NB4 (cell line): ENCODE results near the gene ADSL.

Experiments
- DNase-seq: peaks from one replicate; pipeline ENCODE4 v3.0.0; 2010; ENCODE audit warnings: low read depth
- H3K4me3 ChIP-seq: one replicate; pipeline ENCODE4 v1.5.1; 2011; ENCODE audit warnings: mild to moderate bottlenecking, low read depth, low read length, moderate library complexity
- MYC ChIP-seq: IDR thresholded peaks from 2 replicates; pipeline ENCODE4 v1.6.1; 2011; ENCODE audit warnings: low read depth, low read length
- POLR2A ChIP-seq: IDR thresholded peaks from 2 replicates; pipeline ENCODE4 v1.6.1; 2011; ENCODE audit warnings: mild to moderate bottlenecking; ENCODE audit not compliant: insufficient read length; ENCODE audit errors: extremely low read depth
- TF ChIP-seq, protein P1 (sequence below): IDR thresholded peaks from one replicate; pipeline ENCODE4 v1.5.1; 2012; ENCODE audit warnings: low read depth, low read length
- TF ChIP-seq, protein P2 (sequence below): IDR thresholded peaks from 2 replicates; pipeline ENCODE4 v1.6.1; 2011; ENCODE audit warnings: low read depth, low read length

ADSL gene

DNA sequence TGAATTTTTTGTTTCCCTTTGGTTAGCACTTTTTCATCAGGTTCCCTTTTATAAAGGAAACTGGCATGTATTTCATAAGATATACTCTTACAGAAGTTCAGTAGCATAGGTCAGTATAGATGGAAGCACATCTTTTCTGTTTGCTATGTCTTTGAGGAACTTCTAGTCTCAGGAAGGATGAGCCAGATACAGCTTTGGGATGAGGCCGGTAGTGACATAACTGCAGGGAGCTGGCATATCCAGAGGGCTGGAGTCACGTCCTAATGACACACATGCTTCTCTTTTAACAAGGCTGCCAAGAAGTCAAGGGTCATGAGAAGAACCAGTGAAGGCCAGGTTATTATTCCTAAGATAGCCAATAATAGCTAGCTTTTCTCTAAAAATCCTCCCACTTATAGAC is 33.3 kb upstream of the ADSL start:
- no peak for DNase-seq
- H3K4me3 ChIP-seq, result no peak overlapping the region
- TF ChIP-seq MYC (no peak), POLR2A (no peak)
- TF ChIP-seq, protein P1, sequence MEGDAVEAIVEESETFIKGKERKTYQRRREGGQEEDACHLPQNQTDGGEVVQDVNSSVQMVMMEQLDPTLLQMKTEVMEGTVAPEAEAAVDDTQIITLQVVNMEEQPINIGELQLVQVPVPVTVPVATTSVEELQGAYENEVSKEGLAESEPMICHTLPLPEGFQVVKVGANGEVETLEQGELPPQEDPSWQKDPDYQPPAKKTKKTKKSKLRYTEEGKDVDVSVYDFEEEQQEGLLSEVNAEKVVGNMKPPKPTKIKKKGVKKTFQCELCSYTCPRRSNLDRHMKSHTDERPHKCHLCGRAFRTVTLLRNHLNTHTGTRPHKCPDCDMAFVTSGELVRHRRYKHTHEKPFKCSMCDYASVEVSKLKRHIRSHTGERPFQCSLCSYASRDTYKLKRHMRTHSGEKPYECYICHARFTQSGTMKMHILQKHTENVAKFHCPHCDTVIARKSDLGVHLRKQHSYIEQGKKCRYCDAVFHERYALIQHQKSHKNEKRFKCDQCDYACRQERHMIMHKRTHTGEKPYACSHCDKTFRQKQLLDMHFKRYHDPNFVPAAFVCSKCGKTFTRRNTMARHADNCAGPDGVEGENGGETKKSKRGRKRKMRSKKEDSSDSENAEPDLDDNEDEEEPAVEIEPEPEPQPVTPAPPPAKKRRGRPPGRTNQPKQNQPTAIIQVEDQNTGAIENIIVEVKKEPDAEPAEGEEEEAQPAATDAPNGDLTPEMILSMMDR, result no peak
- TF ChIP-seq, protein P2, sequence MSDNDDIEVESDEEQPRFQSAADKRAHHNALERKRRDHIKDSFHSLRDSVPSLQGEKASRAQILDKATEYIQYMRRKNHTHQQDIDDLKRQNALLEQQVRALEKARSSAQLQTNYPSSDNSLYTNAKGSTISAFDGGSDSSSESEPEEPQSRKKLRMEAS, result no peak

DNA sequence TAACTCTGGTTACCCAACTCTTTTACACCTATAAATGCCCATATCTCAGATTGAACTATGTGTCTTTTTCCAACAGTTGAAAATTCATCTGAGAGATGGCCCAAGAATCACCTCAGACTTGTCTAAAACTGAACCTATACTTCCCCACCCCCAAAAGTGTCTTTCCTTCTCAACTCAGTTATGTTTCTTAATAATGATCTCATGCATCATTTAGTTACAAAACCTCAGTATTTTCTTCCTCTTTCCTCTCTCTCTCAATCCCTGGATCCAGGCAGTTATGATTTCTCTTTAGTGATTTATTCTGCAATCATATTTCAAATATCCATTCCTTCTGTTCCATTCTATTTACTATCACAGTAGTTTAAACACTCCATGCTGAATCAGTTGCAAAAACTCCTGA is 32.3 kb upstream of the ADSL start:
- TF ChIP-seq, protein P2, result no peak
- TF ChIP-seq POLR2A (no peak), MYC (no peak)
- TF ChIP-seq, protein P1, result no peak
- no peak overlapping the region for H3K4me3 ChIP-seq
- no peak for DNase-seq

DNA sequence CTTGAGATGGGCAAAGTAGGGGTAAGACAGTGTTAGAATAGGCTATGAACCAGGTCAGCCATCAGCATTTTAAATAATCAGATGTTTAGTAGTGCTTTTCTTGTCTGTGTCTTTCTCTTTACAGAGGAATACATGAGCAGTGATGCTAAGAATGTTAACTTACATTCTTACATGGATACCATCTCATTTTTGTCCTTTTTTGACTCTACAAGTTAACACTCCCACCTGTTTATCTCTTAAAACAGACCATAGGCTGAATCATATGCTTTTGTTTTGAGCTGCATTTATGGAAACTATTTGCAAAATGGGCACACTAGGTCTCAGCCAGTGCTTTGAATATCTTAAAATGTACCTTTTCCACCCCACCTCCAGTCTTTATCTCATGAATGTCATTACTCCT is 25.6 kb upstream of the ADSL start:
- no peak overlapping the region for H3K4me3 ChIP-seq
- no peak for DNase-seq
- no peak for TF ChIP-seq POLR2A
- TF ChIP-seq, protein P2, result no peak
- no peak for TF ChIP-seq MYC
- TF ChIP-seq, protein P1, result no peak

DNA sequence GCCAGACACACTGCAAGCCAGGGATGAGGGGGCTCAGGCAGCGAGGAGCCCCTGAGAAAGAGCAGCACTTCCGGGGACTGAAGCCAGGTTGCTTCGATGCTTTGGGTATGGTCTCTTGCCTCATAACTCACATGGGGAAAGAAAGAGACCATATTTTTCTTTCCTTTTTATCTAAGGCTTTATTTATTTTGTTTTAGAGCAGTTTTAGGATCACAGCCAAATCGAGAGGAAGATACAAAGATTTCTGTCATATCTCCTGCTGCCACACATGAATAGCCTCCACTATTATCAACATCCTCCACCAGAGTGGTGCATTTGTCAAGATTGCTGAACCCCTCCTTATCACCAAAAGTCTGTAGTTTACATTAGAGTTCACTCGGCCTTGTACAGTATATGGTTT is 24.3 kb upstream of the ADSL start:
- DNase-seq, result no peak
- no peak overlapping the region for H3K4me3 ChIP-seq
- no peak for TF ChIP-seq MYC
- TF ChIP-seq, protein P2, result no peak
- TF ChIP-seq POLR2A, result no peak
- TF ChIP-seq, protein P1, result no peak

DNA sequence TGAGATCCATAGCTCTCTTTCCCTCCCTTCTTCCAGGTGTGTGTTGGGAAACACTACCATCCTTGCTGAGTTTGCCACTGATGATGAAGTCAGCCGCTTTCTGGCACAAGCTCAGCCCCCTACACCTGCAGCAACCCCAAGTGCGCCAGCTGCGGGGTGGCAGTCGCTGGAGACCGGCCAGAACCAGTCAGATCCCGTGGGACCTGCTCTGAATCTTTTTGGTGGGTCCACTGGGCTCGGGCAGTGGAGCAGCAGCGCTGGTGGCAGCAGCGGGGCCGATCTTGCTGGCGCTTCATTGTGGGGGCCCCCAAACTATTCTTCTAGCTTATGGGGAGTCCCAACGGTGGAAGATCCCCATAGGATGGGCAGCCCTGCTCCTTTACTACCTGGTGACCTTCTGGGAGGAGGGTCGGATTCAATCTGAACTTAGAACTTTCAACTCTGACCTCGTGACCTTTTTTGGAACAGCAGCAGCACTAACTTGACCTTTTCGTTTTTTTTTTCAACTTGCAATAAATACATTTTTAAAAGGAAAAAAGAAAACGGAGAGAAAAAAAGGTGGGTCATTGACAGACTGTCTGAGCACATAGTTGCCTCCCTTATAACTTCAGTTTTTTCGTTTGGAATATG is 23.4 kb upstream of the ADSL start:
- no peak overlapping the region for H3K4me3 ChIP-seq
- TF ChIP-seq, protein P2, result no peak
- no peak for TF ChIP-seq POLR2A
- TF ChIP-seq, protein P1, result no peak
- TF ChIP-seq MYC, result no peak

More for the DNA sequence above, 23.4 kb upstream of the ADSL start:
- no peak for DNase-seq
